HCT116 (cell line): Measurements from ENCODE around the gene LBHD1. TPM values are rescaled to one million over a fixed set of nuclear protein-coding genes. Genes with fewer than 3 reads are reported as not detected.
A peak's percentile ranks its signal among the peaks of the same experiment; 100 is the strongest.

ENCODE experiments used
- ATAC-seq: fragments of 200-7000 bp; cut with Tn5 transposase; 2 replicates; pipeline ENCODE4 v1.9.1; 2020; ENCODE audit warnings: mild to moderate bottlenecking, moderate library complexity
- BruUV-seq: library from RNA; stranded (reverse); fragments of 400-500 nt; replicated peaks from 2 replicates; lab custom pipeline; 2021; lab: Mats Ljungman, UMichigan
- CTCF ChIA-PET: fragments of 300-600 bp; sonication (Branson Sonifier 250); formaldehyde crosslinking; loops from one replicate; lab custom pipeline; 2021; ENCODE audit warnings: antibody characterized with exemption; lab: Charles Lee
- POLR2A ChIA-PET: fragments of 300-600, 350-600 bp; sonication (Branson Sonifier 250); formaldehyde crosslinking; loops from one replicate; lab custom pipeline; 2021; ENCODE audit warnings: antibody characterized with exemption; lab: Charles Lee
- RAD21 ChIA-PET, 2 experiments: fragments of 300-600 bp; sonication (Branson Sonifier 250); formaldehyde crosslinking; loops; one replicate each; lab custom pipeline; 2023; ENCODE audit warnings: low total read pairs in 2 of 2; ENCODE audit not compliant: uncharacterized antibody in 2 of 2, unreplicated experiment in 2 of 2, low non-redundant PET in 1 of 2; lab: Charles Lee
- DNase-seq: peaks from one replicate; pipeline ENCODE4 v3.0.0-alpha.2; 2010; ENCODE audit warnings: low read depth, low spot score
- H2AFZ ChIP-seq: fragments of 200-600 bp; shearing (Covaris generic), sonication (generic); 2 replicates; pipeline ENCODE4 v1.6.1; 2017; ENCODE audit warnings: low read depth, mixed run types, mixed read lengths, antibody characterized with exemption, low read length; ENCODE audit not compliant: poor library complexity, severe bottlenecking
- H3K27ac ChIP-seq: 2 replicates; pipeline ENCODE4 v1.5.1; 2012; ENCODE audit warnings: low read depth, low read length
- H3K27me3 ChIP-seq: fragments of 200-600 bp; sonication (generic); 2 replicates; pipeline ENCODE4 v1.6.1; 2016; ENCODE audit warnings: mixed run types, low read length, mixed read lengths; ENCODE audit not compliant: insufficient read depth
- H3K36me3 ChIP-seq, 2 experiments: fragments of 200-500 bp in 1 of 2; fragments of 200-600 bp in 1 of 2; sonication (Bioruptor generic) in 1 of 2; sonication (generic) in 1 of 2; 2 replicates each; pipeline versions ENCODE4 v1.5.1 to v1.6.1; 2014 to 2016; ENCODE audit warnings: low read length in 2 of 2, inconsistent platforms in 1 of 2, mixed read lengths in 1 of 2, mixed run types in 1 of 2; ENCODE audit not compliant: insufficient read depth in 2 of 2, control insufficient read depth in 1 of 2
- H3K4me1 ChIP-seq, 2 experiments: fragments of 200-600 bp in 1 of 2; sonication (generic) in 1 of 2; 2 replicates each; pipeline versions ENCODE4 v1.5.1 to v1.6.1; 2012 to 2017; ENCODE audit warnings: low read length in 2 of 2, inconsistent platforms in 1 of 2, mild to moderate bottlenecking in 1 of 2, mixed read lengths in 1 of 2, mixed run types in 1 of 2, moderate library complexity in 1 of 2; ENCODE audit not compliant: insufficient read depth in 2 of 2, control insufficient read depth in 1 of 2
- H3K4me2 ChIP-seq: fragments of 200-600 bp; sonication (generic); 2 replicates; pipeline ENCODE4 v1.6.1; 2017; ENCODE audit warnings: mixed run types, low read length, mixed read lengths
- H3K4me3 ChIP-seq, 2 experiments: fragments of 200-600 bp in 1 of 2; sonication (generic) in 1 of 2; replicated peaks in 1 of 2; 2 replicates each; pipeline ENCODE4 v1.5.1; 2011 to 2016; ENCODE audit warnings: low read length in 2 of 2, control low read depth in 1 of 2, low read depth in 1 of 2, mild to moderate bottlenecking in 1 of 2, mixed read lengths in 1 of 2, mixed run types in 1 of 2
- H3K79me2 ChIP-seq: fragments of 200-600 bp; sonication (generic); 2 replicates; pipeline ENCODE4 v1.6.1; 2017; ENCODE audit warnings: mild to moderate bottlenecking, mixed run types, low read length, moderate library complexity, mixed read lengths; ENCODE audit not compliant: insufficient read depth
- H3K9ac ChIP-seq: fragments of 200-600 bp; sonication (generic); 2 replicates; pipeline ENCODE4 v1.6.1; 2016; ENCODE audit warnings: low read length, mixed read lengths
- H3K9me2 ChIP-seq: fragments of 200-600 bp; sonication (generic), shearing (Covaris generic); 2 replicates; pipeline ENCODE4 v1.6.1; 2017; ENCODE audit warnings: mixed run types, mild to moderate bottlenecking, moderate library complexity; ENCODE audit not compliant: insufficient read depth
- H3K9me3 ChIP-seq, 2 experiments: fragments of 200-500 bp in 1 of 2; fragments of 200-600 bp in 1 of 2; sonication (Bioruptor generic) in 1 of 2; sonication (generic) in 1 of 2; 2 replicates each; pipeline ENCODE4 v1.6.1; 2014 to 2017; ENCODE audit warnings: low read length in 2 of 2, mixed read lengths in 2 of 2, inconsistent platforms in 1 of 2, low read depth in 1 of 2, mild to moderate bottlenecking in 1 of 2, mixed run types in 1 of 2, moderate library complexity in 1 of 2; ENCODE audit not compliant: control insufficient read depth in 1 of 2, insufficient read depth in 1 of 2
- H4K20me1 ChIP-seq: fragments of 200-600 bp; sonication (generic), shearing (Covaris generic); 2 replicates; pipeline ENCODE4 v1.6.1; 2017; ENCODE audit warnings: mixed run types, mild to moderate bottlenecking, moderate library complexity; ENCODE audit not compliant: insufficient read depth
- EGR1 ChIP-seq: IDR thresholded peaks from 2 replicates; pipeline ENCODE4 v1.6.1; 2012; ENCODE audit warnings: low read depth
- ELF1 ChIP-seq: IDR thresholded peaks from 2 replicates; pipeline ENCODE4 v1.6.1; 2012; ENCODE audit warnings: low read depth, borderline replicate concordance
- EZH2phosphoT487 ChIP-seq: fragments of 200-600 bp; IDR thresholded peaks from 2 replicates; pipeline ENCODE4 v1.6.1; 2018; ENCODE audit warnings: antibody characterized with exemption, borderline replicate concordance
- JUND ChIP-seq: IDR thresholded peaks from 2 replicates; pipeline ENCODE4 v1.6.1; 2012
- MAX ChIP-seq: IDR thresholded peaks from 2 replicates; pipeline ENCODE4 v1.6.1; 2012
- POLR2A ChIP-seq: IDR thresholded peaks from 2 replicates; pipeline ENCODE4 v1.7.0; 2011; ENCODE audit warnings: borderline replicate concordance; ENCODE audit not compliant: insufficient read depth, insufficient read length; ENCODE audit errors: extremely low read depth
- POLR2AphosphoS5 ChIP-seq: IDR thresholded peaks from 2 replicates; pipeline ENCODE4 v1.6.1; 2011; ENCODE audit warnings: mild to moderate bottlenecking, low read depth, low read length, moderate library complexity
- SIN3A ChIP-seq: IDR thresholded peaks from 2 replicates; pipeline ENCODE4 v1.6.1; 2012; ENCODE audit warnings: low read depth
- SP1 ChIP-seq: IDR thresholded peaks from 2 replicates; pipeline ENCODE4 v1.6.1; 2012; ENCODE audit warnings: low read depth
- TCF7L2 ChIP-seq: IDR thresholded peaks from 2 replicates; pipeline ENCODE4 v1.7.0; 2011; ENCODE audit warnings: borderline replicate concordance, inconsistent platforms; ENCODE audit not compliant: insufficient read depth, insufficient read length; ENCODE audit errors: extremely low read depth
- YY1 ChIP-seq: IDR thresholded peaks from 2 replicates; pipeline ENCODE4 v1.6.1; 2011; ENCODE audit warnings: low read length, low read depth, moderate library complexity, mild to moderate bottlenecking; ENCODE audit not compliant: insufficient replicate concordance; ENCODE audit errors: extremely low read depth
- ZBTB33 ChIP-seq: IDR thresholded peaks from 2 replicates; pipeline ENCODE4 v1.6.1; 2011; ENCODE audit warnings: mild to moderate bottlenecking, low read length, moderate library complexity; ENCODE audit not compliant: insufficient replicate concordance; ENCODE audit errors: extremely low read depth
- ZFX ChIP-seq: fragments of 450-650 bp; IDR thresholded peaks from 2 replicates; pipeline ENCODE4 v1.6.1; 2017
- intact Hi-C: fragments of 100-400 bp; cut with micrococcal nuclease; formaldehyde crosslinking; loops from 2 replicates; pipeline ENCODE4 v1.10.0; 2022
- total RNA-seq: library from RNA; stranded (reverse); gene quantifications from one replicate; pipeline ENCODE4 v1.2.1, GENCODE V29; 2021; ENCODE audit not compliant: unreplicated experiment

The LBHD1 gene
- total RNA-seq, 1 experiment from 2014 or later: 14.7 TPM

- Histone ChIP-seq H2AFZ (no peak within 1 kb of the TSS), H3K4me2 (peak within 1 kb of the TSS; percentile 84), H3K27me3 (no peaks in the 10 kb centered on the region), H3K4me1 (peaks cover 5 to 20% of the 10 kb centered on the region in 2 experiments; a peak in 3 of 4 replicates), H3K36me3 (peaks cover 10 to 22% of the 10 kb centered on the region in 2 experiments; a peak in 3 of 4 replicates), H3K4me3 (peak within 1 kb of the TSS; percentile 96 to 100), H3K27ac (peak within 1 kb of the TSS; percentile 92), H4K20me1 (no peaks in the 10 kb centered on the region), H3K9me3 (no peaks in the 10 kb centered on the region), H3K79me2 (peaks cover 65% of the 10 kb centered on the region), H3K9ac (peak within 1 kb of the TSS; percentile 99), H3K9me2 (no peaks in the 10 kb centered on the region)
- ChIA-PET POLR2A (interaction anchor here (0.8 to 14.1 kb wide), 5 partner anchors 9 to 195 kb away, joined by 3 to 195 read pairs (median 5); partner anchors contain the start of genes B3GAT3, C11orf98 and CSKMT), RAD21 (interaction anchor here in 1 of 2 experiments (0.6 kb wide), 1 partner anchor 248 kb away, joined by 3 read pairs; no protein-coding TSS in a partner anchor), CTCF (interaction anchor here (1.6 kb wide), 1 partner anchor 221 kb away, joined by 4 read pairs; no protein-coding TSS in a partner anchor)
- TSS peak; percentile 54 for BruUV-seq
- DNase-seq: peak; percentile 88
- intact Hi-C loops: loop anchor here (5.0 kb wide), 1 partner anchor 34 kb away; the partner anchor contains the start of genes EML3 and ROM1
- peak; percentile 84 for TF ChIP-seq SIN3A
- no peak for TF ChIP-seq TCF7L2
- peak; percentile 24 for TF ChIP-seq ZBTB33
- TF ChIP-seq POLR2A: peak; percentile 83
- TF ChIP-seq ZFX: peak; percentile 95
- TF ChIP-seq JUND: peak; percentile 21; the same call in 1 of the 2 replicates
- peak; percentile 98 for TF ChIP-seq POLR2AphosphoS5
- TF ChIP-seq ELF1: no peak
- TF ChIP-seq YY1: peak; percentile 98
- peak; percentile 69 for TF ChIP-seq EGR1
- peak; percentile 82 for TF ChIP-seq SP1
- no peak for TF ChIP-seq EZH2phosphoT487
- peak; percentile 66 for TF ChIP-seq MAX
- ATAC-seq: peak; percentile 97
Measured at GRCh38 chr11:62645946-62646824, 25.9 kb downstream of the LBHD1 start, which contains the start of gene GANAB. GANAB (minus strand) TSS chr11:62646613; CDS start chr11:62646599, 14 bp downstream.
